ENCODE results near the gene YAF2.

GRCh38 chr12:42277396-42278127, 39.5 kb upstream of the YAF2 start:
- TF ChIP-seq CTCF (conservative IDR thresholded peaks at IDR 0.05) (no peak), ZFX (IDR thresholded peaks at IDR 0.05) (no peak)
